GM12865 (cell line): ENCODE data around the gene GATAD2B.

Experiments
- DNase-seq: peaks from one replicate; pipeline ENCODE4 v3.0.0; 2010; ENCODE audit warnings: low read depth
- H3K4me3 ChIP-seq: 2 replicates; pipeline ENCODE4 v1.5.1; 2011; ENCODE audit warnings: mild to moderate bottlenecking, low read depth, low read length, control low read depth
- CTCF ChIP-seq: IDR thresholded peaks from 2 replicates; pipeline ENCODE4 v1.5.1; 2011; ENCODE audit warnings: low read length, control low read depth, low read depth, inconsistent platforms; ENCODE audit not compliant: insufficient read depth; ENCODE audit errors: missing control alignments

Gene GATAD2B

GRCh38 chr1:153937331-153937730, 14.6 kb upstream of the GATAD2B start:
- H3K4me3 ChIP-seq: no peak overlapping the region
- TF ChIP-seq CTCF: no peak
- DNase-seq: no peak

- TF ChIP-seq CTCF: no peak
- DNase-seq: no peak
- H3K4me3 ChIP-seq: no peak overlapping the region
These were observed 13.4 kb upstream of the GATAD2B start for GRCh38 chr1:153936011-153936802.

- no peak for TF ChIP-seq CTCF
- DNase-seq: no peak
- no peak overlapping the region for H3K4me3 ChIP-seq
These were observed 12.0 kb upstream of the GATAD2B start for GRCh38 chr1:153934746-153935145.

- TF ChIP-seq CTCF: no peak
These were observed 11.2 kb upstream of the GATAD2B start for GRCh38 chr1:153933955-153934354.

GRCh38 chr1:153933430-153933829, 10.7 kb upstream of the GATAD2B start:
- no peak for TF ChIP-seq CTCF

More at GRCh38 chr1:153933955-153934354, 11.2 kb upstream of the GATAD2B start:
- no peak for DNase-seq
- H3K4me3 ChIP-seq: no peak overlapping the region

GRCh38 chr1:153932156-153933131, 9.7 kb upstream of the GATAD2B start:
- no peak for DNase-seq
- TF ChIP-seq CTCF: no peak
- H3K4me3 ChIP-seq: no peak overlapping the region

More at GRCh38 chr1:153933430-153933829, 10.7 kb upstream of the GATAD2B start:
- no peak overlapping the region for H3K4me3 ChIP-seq
- DNase-seq: no peak
